Upper lobe of left lung (tissue), 4 donors: ENCODE results near the gene TSNAX.

Experiments used
- EP300 ChIP-seq, 4 donors: sonication (generic); formaldehyde crosslinking; IDR thresholded peaks; one replicate each; pipeline ENCODE4 v1.5.1; 2017; ENCODE audit warnings: antibody characterized with exemption in 4 of 4, control low read depth in 2 of 4
- POLR2AphosphoS5 ChIP-seq, 2 donors: sonication (generic); formaldehyde crosslinking; IDR thresholded peaks; one replicate each; pipeline ENCODE4 v1.5.1; 2017; ENCODE audit warnings: antibody characterized with exemption in 2 of 2
- TF ChIP-seq, protein P1 (sequence below), 6 experiments: fragments of 450-650 bp in 4 of 6; fragments of 200-600 bp in 2 of 6; sonication (generic) in 2 of 6; IDR thresholded peaks; one replicate each; pipeline ENCODE4 v1.5.1; 2016 to 2019; ENCODE audit warnings: antibody characterized with exemption in 6 of 6

DNA sequence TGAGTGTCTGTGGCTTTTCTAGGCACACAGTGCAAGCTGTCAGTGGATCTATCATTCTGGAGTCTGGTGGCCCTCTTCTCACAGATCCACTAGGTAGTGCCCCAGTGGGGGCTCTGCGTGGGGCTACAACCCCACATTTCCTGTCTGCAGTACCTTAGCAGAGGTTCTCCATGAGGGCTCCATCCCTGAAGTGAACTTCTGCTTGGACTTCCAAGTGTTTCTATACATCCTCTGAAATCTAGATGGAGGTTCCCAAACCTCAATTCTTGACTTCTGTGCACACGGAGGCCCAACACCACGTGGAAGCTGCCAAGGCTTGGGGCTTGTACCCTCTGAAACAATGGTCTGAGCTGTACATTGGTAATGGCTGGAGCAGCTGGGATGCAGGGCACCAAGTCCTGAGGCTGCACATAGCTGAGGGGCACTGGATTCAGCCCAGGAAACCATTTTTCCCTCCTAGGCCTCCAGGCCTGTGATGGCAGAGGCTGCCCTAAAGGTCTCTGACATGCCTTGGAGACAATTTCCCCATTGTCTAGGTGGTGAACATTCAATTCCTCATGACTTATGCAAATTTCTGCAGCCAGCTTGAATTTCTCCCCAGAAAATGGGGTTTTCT lies 29.2 kb upstream of the TSNAX start:
- TF ChIP-seq, protein P1, sequence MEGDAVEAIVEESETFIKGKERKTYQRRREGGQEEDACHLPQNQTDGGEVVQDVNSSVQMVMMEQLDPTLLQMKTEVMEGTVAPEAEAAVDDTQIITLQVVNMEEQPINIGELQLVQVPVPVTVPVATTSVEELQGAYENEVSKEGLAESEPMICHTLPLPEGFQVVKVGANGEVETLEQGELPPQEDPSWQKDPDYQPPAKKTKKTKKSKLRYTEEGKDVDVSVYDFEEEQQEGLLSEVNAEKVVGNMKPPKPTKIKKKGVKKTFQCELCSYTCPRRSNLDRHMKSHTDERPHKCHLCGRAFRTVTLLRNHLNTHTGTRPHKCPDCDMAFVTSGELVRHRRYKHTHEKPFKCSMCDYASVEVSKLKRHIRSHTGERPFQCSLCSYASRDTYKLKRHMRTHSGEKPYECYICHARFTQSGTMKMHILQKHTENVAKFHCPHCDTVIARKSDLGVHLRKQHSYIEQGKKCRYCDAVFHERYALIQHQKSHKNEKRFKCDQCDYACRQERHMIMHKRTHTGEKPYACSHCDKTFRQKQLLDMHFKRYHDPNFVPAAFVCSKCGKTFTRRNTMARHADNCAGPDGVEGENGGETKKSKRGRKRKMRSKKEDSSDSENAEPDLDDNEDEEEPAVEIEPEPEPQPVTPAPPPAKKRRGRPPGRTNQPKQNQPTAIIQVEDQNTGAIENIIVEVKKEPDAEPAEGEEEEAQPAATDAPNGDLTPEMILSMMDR (IDR thresholded peaks at IDR 0.05): no peak
- TF ChIP-seq POLR2AphosphoS5 (IDR thresholded peaks at IDR 0.05) (no peak), EP300 (IDR thresholded peaks at IDR 0.05) (no peak)
